Fibroblast of pulmonary artery (primary cell): ENCODE results near the gene ZNF41.

ENCODE experiments used
- DNase-seq: peaks from one replicate; pipeline ENCODE4 v3.0.0-alpha.2; 2010; ENCODE audit warnings: low read depth
- H3K4me3 ChIP-seq: replicated peaks from 2 replicates; pipeline ENCODE4 v1.5.1; 2011; ENCODE audit warnings: low read depth, mild to moderate bottlenecking, control low read depth, low read length, moderate library complexity
- TF ChIP-seq, protein P1 (sequence below): IDR thresholded peaks from 2 replicates; pipeline ENCODE4 v1.5.1; 2011; ENCODE audit warnings: mild to moderate bottlenecking, control low read depth, low read length, inconsistent platforms; ENCODE audit errors: missing control alignments

The ZNF41 gene

DNA sequence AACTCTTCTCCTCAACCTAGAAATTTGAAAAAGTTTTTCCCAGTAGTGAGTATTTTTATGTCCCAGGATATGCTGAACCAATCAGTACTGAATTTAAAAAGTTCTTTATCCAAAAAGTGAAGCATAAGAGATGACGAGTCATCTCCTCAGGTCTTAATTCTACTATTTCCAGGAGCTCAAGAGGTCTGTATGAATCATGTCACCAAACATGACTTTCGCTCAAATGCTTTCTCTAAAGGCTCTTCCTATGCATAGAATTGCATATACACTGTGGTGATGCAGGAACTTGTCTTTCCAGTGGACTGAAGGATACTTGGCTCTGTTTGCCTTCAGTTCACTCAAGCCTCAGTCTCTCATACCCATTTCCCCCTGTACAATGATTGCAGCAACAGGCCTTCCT, 36.1 kb downstream of the ZNF41 start:
- no peak for DNase-seq
- TF ChIP-seq, protein P1, sequence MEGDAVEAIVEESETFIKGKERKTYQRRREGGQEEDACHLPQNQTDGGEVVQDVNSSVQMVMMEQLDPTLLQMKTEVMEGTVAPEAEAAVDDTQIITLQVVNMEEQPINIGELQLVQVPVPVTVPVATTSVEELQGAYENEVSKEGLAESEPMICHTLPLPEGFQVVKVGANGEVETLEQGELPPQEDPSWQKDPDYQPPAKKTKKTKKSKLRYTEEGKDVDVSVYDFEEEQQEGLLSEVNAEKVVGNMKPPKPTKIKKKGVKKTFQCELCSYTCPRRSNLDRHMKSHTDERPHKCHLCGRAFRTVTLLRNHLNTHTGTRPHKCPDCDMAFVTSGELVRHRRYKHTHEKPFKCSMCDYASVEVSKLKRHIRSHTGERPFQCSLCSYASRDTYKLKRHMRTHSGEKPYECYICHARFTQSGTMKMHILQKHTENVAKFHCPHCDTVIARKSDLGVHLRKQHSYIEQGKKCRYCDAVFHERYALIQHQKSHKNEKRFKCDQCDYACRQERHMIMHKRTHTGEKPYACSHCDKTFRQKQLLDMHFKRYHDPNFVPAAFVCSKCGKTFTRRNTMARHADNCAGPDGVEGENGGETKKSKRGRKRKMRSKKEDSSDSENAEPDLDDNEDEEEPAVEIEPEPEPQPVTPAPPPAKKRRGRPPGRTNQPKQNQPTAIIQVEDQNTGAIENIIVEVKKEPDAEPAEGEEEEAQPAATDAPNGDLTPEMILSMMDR, result no peak
- no peak overlapping the region for H3K4me3 ChIP-seq

DNA sequence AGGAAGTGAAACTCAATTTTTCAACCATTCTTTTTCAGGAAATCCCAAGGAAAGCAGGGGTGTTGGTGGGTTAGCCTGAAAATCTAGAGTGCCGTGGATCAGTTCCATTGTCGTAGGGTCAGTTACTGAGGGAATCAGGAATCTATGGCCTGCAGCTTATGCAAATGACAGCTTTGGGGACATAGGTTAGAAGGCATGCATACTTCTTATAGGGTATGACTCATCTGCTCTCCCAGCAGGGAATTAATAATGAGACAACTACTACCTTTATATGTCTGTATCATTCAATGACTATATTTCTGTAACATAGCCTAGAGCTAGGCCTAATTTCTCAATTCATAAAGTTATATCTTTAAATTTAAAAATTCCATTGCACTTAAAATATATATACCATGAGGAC, 36.6 kb downstream of the ZNF41 start:
- TF ChIP-seq, protein P1, result no peak

GRCh38 chrX:47430925-47431324, 52.1 kb downstream of the ZNF41 start:
- TF ChIP-seq, protein P1, result no peak
- H3K4me3 ChIP-seq, result no peak overlapping the region
- no peak for DNase-seq

More for the DNA sequence above, 36.6 kb downstream of the ZNF41 start:
- DNase-seq, result no peak
- H3K4me3 ChIP-seq, result no peak overlapping the region

DNA sequence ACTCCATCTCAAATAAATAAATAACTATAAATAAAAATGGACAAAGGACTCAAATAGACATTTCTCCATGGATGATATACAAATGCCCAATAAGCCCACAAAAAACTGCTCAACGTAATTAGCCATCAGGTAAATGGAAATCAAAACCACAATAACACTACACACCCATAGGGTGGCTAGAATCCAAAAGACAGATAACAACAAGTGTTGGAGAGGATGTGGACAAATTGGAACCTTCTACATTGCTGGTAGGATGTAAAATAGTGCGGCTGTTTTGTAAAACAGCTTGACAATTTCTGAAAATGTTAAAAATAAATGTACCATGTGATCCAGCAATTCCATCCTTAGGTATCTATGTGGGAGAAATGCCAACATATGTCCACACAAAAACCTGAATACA, 60.6 kb downstream of the ZNF41 start:
- no peak overlapping the region for H3K4me3 ChIP-seq
- TF ChIP-seq, protein P1, result no peak
- DNase-seq, result no peak

GRCh38 chrX:47420962-47421361, 62.1 kb downstream of the ZNF41 start:
- TF ChIP-seq, protein P1, result no peak
- H3K4me3 ChIP-seq, result no peak overlapping the region
- DNase-seq, result no peak

DNA sequence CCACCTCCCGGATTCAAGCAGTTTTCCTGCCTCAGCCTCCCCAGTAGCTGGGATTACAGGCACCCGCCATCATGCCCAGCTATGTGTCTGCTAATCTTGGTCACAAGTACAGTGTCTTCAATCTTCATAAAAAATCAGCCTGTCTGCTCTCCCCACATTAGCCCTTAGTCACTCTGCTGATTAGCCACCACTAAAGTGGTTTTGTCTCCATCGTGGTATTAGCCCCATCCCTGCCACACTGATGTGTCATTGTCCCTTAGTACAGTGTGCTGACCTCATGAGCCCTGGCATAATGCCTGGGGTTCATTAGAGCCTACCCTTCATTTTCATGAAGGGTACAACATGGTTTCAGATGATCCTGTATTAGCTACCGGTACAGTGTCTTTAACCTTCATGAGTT, 62.8 kb downstream of the ZNF41 start:
- TF ChIP-seq, protein P1, result no peak
- no peak for DNase-seq
- H3K4me3 ChIP-seq, result no peak overlapping the region

- no peak for DNase-seq
- TF ChIP-seq, protein P1, result no peak
- H3K4me3 ChIP-seq, result no peak overlapping the region
These were observed 69.8 kb downstream of the ZNF41 start for GRCh38 chrX:47413179-47413594.
